Measurements from ENCODE around the gene PLXNA4.

- TF ChIP-seq CTCF (IDR thresholded peaks at IDR 0.05; ENCODE audit: insufficient read depth, low read length, poor library complexity, severe bottlenecking) (no peak), EZH2phosphoT487 (conservative IDR thresholded peaks at IDR 0.05; ENCODE audit: low read length) (no peak)
Observed at GRCh38 chr7:132578826-132579225, 2.6 kb upstream of the PLXNA4 start.
